MM.1S (cell line): ENCODE results near the gene ZNF564.

Experiments used
- DNase-seq: peaks from one replicate; pipeline ENCODE4 v3.0.0-alpha.2; 2015
- H2AFZ ChIP-seq: fragments of 300-600 bp; sonication (generic); 2 replicates; pipeline ENCODE4 v1.6.0; 2016; ENCODE audit warnings: antibody characterized with exemption, low read length
- H3F3A ChIP-seq: fragments of 300-600 bp; sonication (generic); 2 replicates; pipeline ENCODE4 v1.6.1; 2016; ENCODE audit warnings: mild to moderate bottlenecking, antibody characterized with exemption, low read length, moderate library complexity, mixed read lengths; ENCODE audit not compliant: insufficient read depth
- H3K27ac ChIP-seq: fragments of 300-600 bp; sonication (generic); 2 replicates; pipeline ENCODE4 v1.5.1; 2016; ENCODE audit warnings: mild to moderate bottlenecking, low read length
- H3K27me3 ChIP-seq: fragments of 300-600 bp; sonication (generic); replicated peaks from 2 replicates; pipeline ENCODE4 v1.6.0; 2016; ENCODE audit warnings: low read length; ENCODE audit not compliant: insufficient read depth
- H3K36me3 ChIP-seq: fragments of 300-600 bp; sonication (generic); replicated peaks from 2 replicates; pipeline ENCODE4 v1.6.1; 2016; ENCODE audit warnings: mild to moderate bottlenecking, low read length, mixed read lengths; ENCODE audit not compliant: insufficient read depth
- H3K4me1 ChIP-seq: fragments of 300-600 bp; sonication (generic); 2 replicates; pipeline ENCODE4 v1.6.1; 2016; ENCODE audit warnings: low read length, mixed read lengths
- H3K4me2 ChIP-seq: fragments of 300-600 bp; sonication (generic); 2 replicates; pipeline ENCODE4 v1.6.0; 2016; ENCODE audit warnings: low read depth, low read length
- H3K4me3 ChIP-seq: fragments of 300-600 bp; sonication (generic); 2 replicates; pipeline ENCODE4 v1.5.1; 2016; ENCODE audit warnings: low read length, mixed read lengths
- H3K79me2 ChIP-seq: fragments of 300-600 bp; sonication (generic); 2 replicates; pipeline ENCODE4 v1.6.1; 2016; ENCODE audit warnings: mixed run types, low read length, mixed read lengths
- H3K9ac ChIP-seq: fragments of 300-600 bp; sonication (generic); 2 replicates; pipeline ENCODE4 v1.6.1; 2016; ENCODE audit warnings: low read length, mixed read lengths
- H3K9me2 ChIP-seq: fragments of 300-600 bp; sonication (generic); replicated peaks from 2 replicates; pipeline ENCODE4 v1.6.1; 2016; ENCODE audit warnings: mild to moderate bottlenecking, low read length, mixed read lengths; ENCODE audit not compliant: insufficient read depth
- H3K9me3 ChIP-seq: fragments of 300-600 bp; sonication (generic); replicated peaks from 2 replicates; pipeline ENCODE4 v1.6.1; 2016; ENCODE audit warnings: mild to moderate bottlenecking, low read length, mixed read lengths; ENCODE audit not compliant: insufficient read depth
- H4K20me1 ChIP-seq: fragments of 300-600 bp; sonication (generic); 2 replicates; pipeline ENCODE4 v1.6.1; 2016; ENCODE audit warnings: mild to moderate bottlenecking, low read length, moderate library complexity, mixed read lengths; ENCODE audit not compliant: insufficient read depth
- EZH2 ChIP-seq: fragments of 300-600 bp; sonication (generic); optimal IDR thresholded peaks from 2 replicates; pipeline ENCODE3; 2017; ENCODE audit warnings: low read depth, mild to moderate bottlenecking, antibody characterized with exemption, low read length, mixed read lengths
- EZH2phosphoT487 ChIP-seq: fragments of 300-600 bp; sonication (generic); IDR thresholded peaks from 2 replicates; pipeline ENCODE4 v1.6.1; 2018; ENCODE audit warnings: antibody characterized with exemption, low read length
- TF ChIP-seq, protein P1 (sequence below): fragments of 300-600 bp; sonication (generic); IDR thresholded peaks from 2 replicates; pipeline ENCODE4 v1.5.1; 2016; ENCODE audit warnings: antibody characterized with exemption, low read length, mixed read lengths

The ZNF564 gene

DNA sequence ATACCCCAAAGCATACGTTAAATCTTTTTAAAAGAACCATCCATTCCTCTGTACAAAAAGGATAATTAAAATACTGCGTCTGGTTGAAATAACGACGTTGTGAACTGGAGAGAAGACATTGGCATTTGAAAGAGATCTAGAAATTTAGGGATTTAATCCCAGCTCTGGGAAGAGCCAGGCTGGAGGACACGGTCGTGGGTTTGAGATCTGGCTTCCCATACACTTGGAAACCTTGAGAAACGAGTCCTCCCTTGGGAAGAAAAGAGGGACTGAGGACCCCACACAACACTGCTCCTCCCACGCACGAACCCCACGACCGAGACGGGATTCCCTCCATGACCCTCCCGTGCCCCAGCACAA, 67.3 kb downstream of the ZNF564 start:
- Histone ChIP-seq H3K4me1 (peaks cover 37% of the 10 kb centered on the region), H4K20me1 (no peaks in the 10 kb centered on the region), H3K79me2 (peaks cover 52% of the 10 kb centered on the region), H3K9ac (peak overlapping the region; percentile 90), H3K27me3 (no peaks in the 10 kb centered on the region), H3K4me2 (peak overlapping the region; percentile 84), H3F3A (peaks cover 36% of the 10 kb centered on the region), H3K9me3 (no peaks in the 10 kb centered on the region), H2AFZ (peak overlapping the region; percentile 91), H3K36me3 (no peaks in the 10 kb centered on the region), H3K4me3 (peak overlapping the region; percentile 95), H3K9me2 (no peaks in the 10 kb centered on the region), H3K27ac (peak overlapping the region; percentile 98)
- DNase-seq = no peak
- TF ChIP-seq, protein P1, sequence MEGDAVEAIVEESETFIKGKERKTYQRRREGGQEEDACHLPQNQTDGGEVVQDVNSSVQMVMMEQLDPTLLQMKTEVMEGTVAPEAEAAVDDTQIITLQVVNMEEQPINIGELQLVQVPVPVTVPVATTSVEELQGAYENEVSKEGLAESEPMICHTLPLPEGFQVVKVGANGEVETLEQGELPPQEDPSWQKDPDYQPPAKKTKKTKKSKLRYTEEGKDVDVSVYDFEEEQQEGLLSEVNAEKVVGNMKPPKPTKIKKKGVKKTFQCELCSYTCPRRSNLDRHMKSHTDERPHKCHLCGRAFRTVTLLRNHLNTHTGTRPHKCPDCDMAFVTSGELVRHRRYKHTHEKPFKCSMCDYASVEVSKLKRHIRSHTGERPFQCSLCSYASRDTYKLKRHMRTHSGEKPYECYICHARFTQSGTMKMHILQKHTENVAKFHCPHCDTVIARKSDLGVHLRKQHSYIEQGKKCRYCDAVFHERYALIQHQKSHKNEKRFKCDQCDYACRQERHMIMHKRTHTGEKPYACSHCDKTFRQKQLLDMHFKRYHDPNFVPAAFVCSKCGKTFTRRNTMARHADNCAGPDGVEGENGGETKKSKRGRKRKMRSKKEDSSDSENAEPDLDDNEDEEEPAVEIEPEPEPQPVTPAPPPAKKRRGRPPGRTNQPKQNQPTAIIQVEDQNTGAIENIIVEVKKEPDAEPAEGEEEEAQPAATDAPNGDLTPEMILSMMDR = no peak
- TF ChIP-seq EZH2phosphoT487 (no peak), EZH2 (no peak)

DNA sequence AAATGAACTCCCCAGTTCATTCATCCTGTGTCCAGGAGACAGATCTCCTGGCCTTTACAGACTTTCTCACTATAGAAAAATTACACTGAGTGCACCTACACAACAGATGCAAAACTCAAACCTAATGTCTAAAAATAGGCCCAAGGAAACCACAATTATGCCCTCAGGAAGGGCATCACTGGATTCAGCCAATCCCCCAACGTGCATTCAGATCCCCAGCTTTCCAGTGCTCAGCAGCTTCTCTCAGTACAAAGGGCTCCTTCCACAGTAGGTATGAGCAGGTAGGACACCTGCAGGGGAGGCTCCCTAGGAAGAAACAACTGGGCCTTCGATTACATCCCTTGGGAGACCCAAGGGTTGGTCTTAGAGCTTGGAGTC, 68.8 kb downstream of the ZNF564 start:
- Histone ChIP-seq H3K4me2 (peak overlapping the region; percentile 84), H4K20me1 (no peaks in the 10 kb centered on the region), H3K4me1 (peaks cover 51% of the 10 kb centered on the region), H3K9me2 (no peaks in the 10 kb centered on the region), H2AFZ (no peak overlapping the region), H3K27me3 (no peaks in the 10 kb centered on the region), H3K27ac (peak overlapping the region; percentile 98), H3K9ac (peak overlapping the region; percentile 79), H3K9me3 (no peaks in the 10 kb centered on the region), H3K4me3 (peak overlapping the region; percentile 50), H3K79me2 (peaks cover 63% of the 10 kb centered on the region), H3F3A (peaks cover 51% of the 10 kb centered on the region), H3K36me3 (no peaks in the 10 kb centered on the region; the same call in 1 of the 2 replicates)
- TF ChIP-seq EZH2 = no peak
- TF ChIP-seq, protein P1 = 0 out of 2 replicates have a peak, but pooled peaks have one; percentile 6
- DNase-seq = peak; percentile 92

DNA sequence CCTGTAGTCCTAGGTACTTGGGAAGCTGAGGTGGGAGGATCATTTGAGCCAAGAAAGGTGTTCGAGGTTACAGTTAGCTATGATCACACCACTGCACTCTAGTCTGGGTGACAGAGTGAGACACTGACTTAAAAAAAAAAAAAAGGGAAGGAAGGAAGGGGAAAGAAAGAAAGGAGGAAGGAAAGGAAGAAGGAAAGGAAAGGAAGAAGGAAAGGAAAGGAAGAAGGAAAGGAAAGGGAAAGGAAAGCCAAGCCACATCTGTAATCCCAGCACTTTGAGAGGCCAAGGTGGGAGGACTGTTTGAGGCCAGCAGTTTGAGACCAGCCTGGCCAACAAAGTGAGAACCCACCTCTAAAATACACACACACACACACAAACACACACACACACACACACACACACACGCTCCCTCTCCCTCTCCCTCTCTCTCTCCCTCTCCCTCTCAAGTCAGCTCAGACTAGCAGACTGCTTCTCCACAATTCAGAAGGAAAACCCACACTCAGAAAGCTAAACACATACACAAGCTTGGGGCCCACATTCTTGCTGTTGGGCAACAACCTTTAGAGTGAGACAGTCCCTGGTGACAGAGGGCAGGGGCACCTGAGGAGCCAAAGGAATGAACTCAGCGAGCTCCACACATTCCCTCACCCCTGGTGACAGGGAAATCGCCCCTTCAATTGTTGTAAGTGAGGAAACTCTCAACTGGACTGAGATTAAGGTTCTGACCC, 69.3 kb downstream of the ZNF564 start:
- Histone ChIP-seq H3K9me2 (no peaks in the 10 kb centered on the region), H3K4me2 (peak overlapping the region; percentile 84), H3K27me3 (no peaks in the 10 kb centered on the region), H3K27ac (peak overlapping the region; percentile 98), H3K4me1 (peaks cover 57% of the 10 kb centered on the region), H3K36me3 (peaks cover 3% of the 10 kb centered on the region; the same call in 1 of the 2 replicates), H3K79me2 (peaks cover 68% of the 10 kb centered on the region), H3K9me3 (0 out of 2 replicates have a peak, but pooled peaks cover 5% of the 10 kb centered on the region), H3K4me3 (peak overlapping the region; percentile 50), H4K20me1 (no peaks in the 10 kb centered on the region), H3K9ac (peak overlapping the region; percentile 79), H2AFZ (no peak overlapping the region), H3F3A (peaks cover 54% of the 10 kb centered on the region)
- no peak for DNase-seq
- TF ChIP-seq, protein P1 = no peak
- TF ChIP-seq EZH2 (no peak), EZH2phosphoT487 (no peak)
